ENCODE measurements around the gene LY6G6F.

LY6G6F gene

GRCh38 chr6:31689249-31690110, 17.2 kb upstream of the LY6G6F start:
- peak; percentile 49; the same call in 1 of the 2 replicates for TF ChIP-seq CTCF (IDR thresholded peaks at IDR 0.05; ENCODE audit: borderline replicate concordance, insufficient read depth, low read depth, low read length)
- H3K4me3 ChIP-seq (ENCODE audit: low read depth, low read length): no peak overlapping the region

GRCh38 chr6:31690231-31691077, 16.2 kb upstream of the LY6G6F start:
- H3K4me3 ChIP-seq (ENCODE audit: low read depth, low read length): no peak overlapping the region
- TF ChIP-seq CTCF (IDR thresholded peaks at IDR 0.05; ENCODE audit: borderline replicate concordance, insufficient read depth, low read depth, low read length): no peak

- H3K4me3 ChIP-seq (ENCODE audit: low read depth, low read length): no peak overlapping the region
- no peak for TF ChIP-seq CTCF (IDR thresholded peaks at IDR 0.05; ENCODE audit: borderline replicate concordance, insufficient read depth, low read depth, low read length)
Measured at GRCh38 chr6:31691078-31691463, 15.6 kb upstream of the LY6G6F start.

GRCh38 chr6:31691564-31692108, 15.0 kb upstream of the LY6G6F start:
- TF ChIP-seq CTCF (IDR thresholded peaks at IDR 0.05; ENCODE audit: borderline replicate concordance, insufficient read depth, low read depth, low read length): no peak
- H3K4me3 ChIP-seq (ENCODE audit: low read depth, low read length): no peak overlapping the region

GRCh38 chr6:31692353-31692752, 14.3 kb upstream of the LY6G6F start:
- TF ChIP-seq CTCF (IDR thresholded peaks at IDR 0.05; ENCODE audit: borderline replicate concordance, insufficient read depth, low read depth, low read length): no peak
- H3K4me3 ChIP-seq (ENCODE audit: low read depth, low read length): no peak overlapping the region

- no peak overlapping the region for H3K4me3 ChIP-seq (ENCODE audit: low read depth, low read length)
- no peak for TF ChIP-seq CTCF (IDR thresholded peaks at IDR 0.05; ENCODE audit: borderline replicate concordance, insufficient read depth, low read depth, low read length)
Measured at GRCh38 chr6:31692886-31693285, 13.8 kb upstream of the LY6G6F start.

Measured in GM12875 (cell line).